A549 treated with Mapracorat at 1 μM for 4 hours (cell line): ENCODE data around the gene ARHGAP31. TPM values are rescaled to one million over a fixed set of nuclear protein-coding genes. Genes with fewer than 3 reads are reported as not detected.

Source experiments
- total RNA-seq: library from RNA; stranded (reverse); fragments of 200-300 nt; extraction: Qiagen RNA extraction; gene quantifications from 5 replicates; pipeline ENCODE4 v1.2.3, GENCODE V29; 2022

Gene ARHGAP31
- 0.74 to 1.5 TPM (median 1.00 TPM) in 5 replicates for total RNA-seq

GRCh38 chr3:119293871-119294695 lies at the start of gene ARHGAP31:
Gene ARHGAP31 (plus strand): TSS chr3:119294383. CDS start chr3:119294905, 522 bp downstream.

GRCh38 chr3:119463171-119464169 lies 169.3 kb downstream of the ARHGAP31 start, which contains the start of gene TMEM39A:
Gene TMEM39A (minus strand): TSS chr3:119463615. CDS start chr3:119462074, 1,541 bp downstream.

Other genes with a start within 250 kb of the ARHGAP31 start
- not detected in 5 replicates for gene TEX55, start 148.2 kb upstream of the ARHGAP31 start, total RNA-seq
- 10.7 to 14.6 TPM (median 12.3 TPM) in 5 replicates for gene UPK1B, start 120.8 kb upstream of the ARHGAP31 start, total RNA-seq
- gene B4GALT4, start 53.5 kb upstream of the ARHGAP31 start, total RNA-seq: 81.1 to 113 TPM (median 103 TPM) in 5 replicates
- 14.6 to 27.2 TPM (median 22.1 TPM) in 5 replicates for gene TMEM39A, start 169.2 kb downstream of the ARHGAP31 start, total RNA-seq
- 7.9 to 8.8 TPM (median 8.5 TPM) in 5 replicates for gene POGLUT1, start 174.6 kb downstream of the ARHGAP31 start, total RNA-seq
- 59.6 to 84.4 TPM (median 74.6 TPM) in 5 replicates for gene TIMMDC1, start 204.2 kb downstream of the ARHGAP31 start, total RNA-seq